HTR-8/SVneo (cell line): ENCODE measurements around the gene PCNT.

Source experiments
- DNase-seq: peaks from one replicate; pipeline ENCODE4 v3.0.0; 2011; ENCODE audit warnings: low spot score, mixed read lengths; ENCODE audit not compliant: insufficient read length
- FAIRE-seq: peaks from 2 replicates; lab custom pipeline; 2011; peaks lifted over from hg19 to GRCh38; lab: Jason Lieb, UNC

PCNT gene

DNA sequence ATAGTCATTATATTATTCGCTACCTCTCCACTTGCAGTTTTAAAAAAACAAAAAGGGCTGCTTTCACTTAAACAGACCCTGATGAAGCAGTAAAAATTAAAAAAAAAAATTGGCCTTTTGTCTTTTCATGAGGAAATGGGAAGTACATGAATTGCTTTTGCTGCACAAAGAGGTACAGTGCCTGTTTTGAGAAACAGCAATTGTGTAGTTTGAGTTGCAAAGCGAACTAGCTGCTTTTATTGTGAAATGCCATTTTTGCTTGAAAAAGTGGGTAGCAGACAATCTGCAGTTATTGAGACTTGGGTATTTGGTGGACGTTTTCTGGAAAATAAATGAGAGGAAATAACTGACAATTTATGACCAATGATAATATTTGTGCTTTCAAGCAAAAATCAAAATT lies 141.7 kb downstream of the PCNT start:
- FAIRE-seq (no peak), DNase-seq (no peak)

DNA sequence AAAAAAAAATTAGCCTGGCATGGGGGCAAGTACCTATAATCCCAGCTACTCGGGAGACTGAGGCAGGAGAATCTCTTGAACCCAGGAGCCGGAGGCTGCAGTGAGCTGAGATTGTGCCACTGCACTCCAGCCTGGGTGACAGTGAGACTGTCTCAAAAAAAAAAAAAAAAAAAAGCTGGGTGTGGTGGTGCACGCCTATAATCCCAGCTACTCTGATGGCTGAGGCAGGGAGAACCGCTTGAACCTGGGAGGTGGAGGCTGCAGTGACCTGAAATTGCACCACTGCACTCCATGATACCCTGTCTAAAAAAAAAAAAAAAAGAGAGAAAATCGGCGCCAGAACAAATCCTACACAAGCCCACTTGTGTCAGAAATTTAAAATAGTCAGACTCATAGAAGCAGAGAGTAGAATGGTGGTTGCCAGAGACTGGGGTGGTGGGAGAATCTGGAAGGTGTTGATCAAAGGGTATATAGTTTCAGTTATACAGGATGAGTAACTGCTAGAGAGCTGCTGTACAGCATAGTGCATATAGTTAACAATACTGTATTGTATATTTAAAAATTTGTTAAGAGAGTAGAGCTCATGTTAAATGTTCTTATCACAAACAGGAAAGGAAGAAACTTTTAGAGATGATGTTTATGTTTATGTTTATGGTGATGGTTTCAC lies 144.3 kb downstream of the PCNT start:
- no peak for FAIRE-seq

DNA sequence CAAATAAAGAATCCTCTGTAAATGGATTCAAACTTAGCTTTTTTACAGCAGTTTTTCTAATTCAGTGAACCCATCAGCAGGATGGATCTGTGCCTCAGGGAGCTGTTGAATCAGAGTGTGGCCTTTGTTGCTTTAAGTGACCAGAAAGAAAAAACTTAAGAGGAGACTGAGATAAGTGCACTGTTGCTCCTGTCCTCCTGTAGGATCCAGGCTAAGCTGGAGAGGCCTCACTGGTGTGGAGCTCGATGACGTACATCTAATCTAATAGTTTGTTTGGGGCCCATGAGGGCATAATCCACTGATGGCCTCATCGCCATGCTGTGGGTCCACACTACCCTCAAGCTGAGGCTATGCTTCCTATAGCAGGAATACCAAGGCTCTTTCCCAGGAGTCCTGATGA lies 145.3 kb downstream of the PCNT start:
- DNase-seq (no peak), FAIRE-seq (no peak)

More for the DNA sequence above, 144.3 kb downstream of the PCNT start:
- DNase-seq, result no peak

DNA sequence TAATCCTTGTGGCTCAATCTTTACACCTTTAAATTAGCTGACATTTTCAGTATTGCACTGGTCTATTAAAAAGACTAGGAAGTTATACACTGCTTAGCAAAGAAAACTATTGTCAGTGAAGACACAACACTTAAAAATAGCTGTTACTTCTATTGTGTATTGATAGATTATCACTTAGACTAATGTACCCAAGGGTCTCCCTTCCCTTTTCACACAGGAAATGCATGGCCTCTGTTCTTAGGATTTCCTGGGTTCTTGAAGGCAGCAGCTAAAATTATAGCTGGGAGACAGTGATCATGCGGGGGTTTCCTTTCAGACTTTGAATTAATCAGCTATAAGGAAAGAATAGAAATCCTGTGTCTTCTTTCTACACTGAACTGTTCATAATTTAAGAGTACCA lies 147.6 kb downstream of the PCNT start:
- FAIRE-seq (no peak), DNase-seq (no peak)

DNA sequence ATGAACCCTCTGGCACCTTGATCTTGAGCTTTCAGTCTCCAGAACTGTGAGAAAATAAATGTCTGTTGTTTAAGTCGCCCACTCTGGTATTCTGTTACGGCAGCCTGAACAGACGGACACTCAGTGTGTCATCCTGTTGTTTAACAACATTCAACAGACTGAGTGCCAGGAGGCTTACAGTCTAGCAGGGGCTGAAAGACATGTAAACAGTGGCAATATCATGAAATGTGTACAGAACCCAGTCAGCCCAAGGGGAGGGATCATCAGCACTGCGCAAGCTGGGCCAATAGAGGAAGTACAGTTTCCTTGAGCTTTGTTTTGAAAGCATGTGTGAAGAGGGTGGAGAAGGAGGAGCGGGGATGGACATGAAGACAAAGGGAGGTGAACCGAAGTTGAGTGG lies 148.3 kb downstream of the PCNT start:
- no peak for DNase-seq
- FAIRE-seq, result peak; percentile 38

DNA sequence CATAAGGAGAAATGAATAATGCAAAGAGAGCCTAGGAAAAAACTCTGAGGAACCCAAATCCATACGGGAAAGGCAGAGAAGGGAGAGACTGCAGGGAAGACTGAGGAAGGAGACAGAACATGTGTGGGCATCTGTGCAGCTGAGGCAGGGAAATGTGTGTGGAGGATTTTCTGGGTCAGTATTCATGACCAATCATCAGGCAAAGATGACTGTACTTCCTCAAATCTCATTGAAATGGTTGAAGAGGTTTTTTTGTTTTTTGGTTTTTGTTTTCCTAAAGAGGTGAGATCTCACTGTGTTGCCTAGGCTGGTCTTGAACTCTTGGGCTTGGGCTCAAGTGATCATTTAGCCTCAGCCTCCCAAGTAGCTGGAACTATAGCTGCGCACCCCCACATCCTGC lies 150.4 kb downstream of the PCNT start:
- FAIRE-seq (no peak), DNase-seq (no peak)

DNA sequence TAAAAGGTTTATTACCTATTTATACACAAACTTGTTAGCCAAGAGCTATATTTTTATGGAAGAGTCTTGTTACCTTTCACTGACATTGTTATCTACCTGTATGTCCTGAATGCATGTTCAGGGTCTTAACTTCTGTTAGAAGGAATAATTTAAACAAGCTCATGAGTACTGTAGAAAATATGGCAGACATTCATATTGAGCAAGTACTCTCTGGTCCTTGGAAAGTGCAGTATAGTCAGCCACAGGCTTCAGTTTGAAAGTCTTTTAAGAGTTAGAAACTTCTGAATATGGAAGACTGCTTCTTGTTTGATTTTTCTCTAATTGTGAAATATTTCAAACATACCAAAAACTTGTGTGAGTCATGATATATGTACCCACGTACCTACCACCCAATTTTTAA lies 151.3 kb downstream of the PCNT start:
- DNase-seq (no peak), FAIRE-seq (no peak)

DNA sequence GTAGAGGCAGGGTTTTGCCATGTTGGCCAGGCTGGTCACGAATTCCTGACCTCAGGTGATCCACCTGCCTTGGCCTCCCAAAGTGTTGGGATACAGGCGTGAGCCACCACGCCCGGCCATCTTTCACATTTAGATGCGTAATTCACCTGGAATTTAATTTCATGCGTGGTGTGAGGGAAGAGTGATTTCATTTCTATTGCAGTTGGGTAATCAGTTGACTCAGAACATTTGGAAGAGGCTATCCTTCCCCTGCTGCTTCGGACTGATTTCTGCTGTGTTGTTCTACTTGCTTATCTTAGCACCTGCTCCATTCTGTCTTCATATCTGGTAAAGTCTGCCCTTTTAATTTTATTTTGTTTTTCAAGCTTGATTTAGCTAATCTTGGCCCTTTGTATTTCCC lies 153.8 kb downstream of the PCNT start:
- DNase-seq (no peak), FAIRE-seq (no peak)

DNA sequence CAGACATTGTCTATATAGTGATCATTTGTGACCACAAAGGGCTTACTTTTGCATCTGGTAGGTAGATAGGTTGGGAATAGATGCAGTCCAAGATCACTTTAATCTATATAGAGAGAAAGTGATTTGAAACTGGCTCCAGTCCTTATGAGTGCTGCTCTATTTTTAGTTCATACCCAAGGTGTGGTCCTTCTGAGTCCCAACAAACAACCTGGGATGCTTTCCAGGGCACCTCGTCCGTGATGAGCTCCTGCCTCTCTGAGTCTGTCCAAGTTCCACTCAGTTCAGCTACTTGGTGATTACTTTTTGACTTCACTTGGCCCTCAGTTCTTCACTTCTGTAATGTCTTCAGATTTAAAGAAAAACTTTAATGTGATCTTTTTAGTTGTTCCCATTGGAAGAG lies 155.0 kb downstream of the PCNT start:
- FAIRE-seq (no peak), DNase-seq (no peak)

DNA sequence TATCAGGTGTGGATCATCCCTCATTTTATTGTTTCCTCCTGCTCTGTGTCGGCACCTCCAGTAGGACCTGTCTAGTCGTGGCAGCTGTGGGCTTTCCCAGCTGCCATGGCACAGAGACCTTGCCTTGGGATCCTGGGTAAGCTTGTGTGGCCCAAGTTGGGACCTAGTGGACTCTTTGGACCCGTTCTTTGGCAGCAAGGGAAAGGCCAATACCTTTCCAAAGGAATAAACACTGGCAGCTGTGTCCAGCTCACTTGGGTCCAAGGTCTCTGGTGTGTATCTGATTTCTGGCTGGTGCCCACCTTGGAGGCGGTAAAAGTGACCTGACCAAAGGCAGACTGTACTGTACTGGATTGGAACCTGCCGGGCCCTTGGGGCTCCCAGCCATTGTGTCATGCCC lies 156.5 kb downstream of the PCNT start:
- DNase-seq (no peak), FAIRE-seq (no peak)

DNA sequence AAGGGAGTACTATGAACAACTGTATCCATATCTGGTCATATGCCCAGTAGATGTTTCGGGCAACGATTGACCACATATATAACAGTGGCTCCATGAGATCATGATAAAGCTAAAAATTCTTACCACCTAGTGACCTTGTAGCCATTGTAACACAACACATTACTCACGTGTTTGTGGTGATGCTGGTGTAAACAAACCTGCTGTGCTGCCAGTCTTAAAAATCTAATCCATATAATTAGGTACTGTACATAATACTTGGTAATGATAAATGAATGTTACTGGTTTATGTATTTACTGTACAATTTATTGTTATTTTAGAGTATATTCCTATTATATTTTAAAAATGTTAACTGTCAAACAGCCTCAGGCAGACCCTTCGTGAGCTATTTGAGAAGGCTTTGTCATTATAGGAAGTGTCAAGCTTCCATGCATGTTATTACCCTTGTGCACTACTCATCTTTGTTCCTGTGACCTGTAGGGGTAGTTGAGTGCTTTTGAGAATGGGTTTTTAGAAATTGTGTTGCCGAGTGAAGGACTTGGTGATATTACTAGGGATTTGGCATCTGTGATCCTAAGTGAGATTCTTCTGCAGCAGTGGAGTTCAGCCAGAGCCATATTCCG lies 158.4 kb downstream of the PCNT start:
- no peak for DNase-seq
- no peak for FAIRE-seq

DNA sequence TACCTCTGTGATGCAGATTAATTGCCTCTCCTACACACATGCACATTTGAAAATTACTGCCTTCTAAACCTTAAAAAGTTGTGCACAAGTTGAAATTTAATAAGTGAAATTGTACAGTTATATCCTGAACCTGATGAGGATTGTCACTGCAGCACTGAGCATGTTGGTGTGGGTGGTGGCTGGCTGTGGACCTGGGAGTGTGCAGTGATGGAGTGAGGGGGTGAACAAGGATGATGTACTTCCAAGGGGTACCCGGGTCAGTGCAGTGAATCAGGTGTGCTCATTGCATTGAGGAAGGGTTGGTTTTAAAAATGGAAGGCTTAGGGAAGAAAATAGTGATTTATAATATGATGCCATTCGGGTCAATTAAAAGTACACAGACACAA lies 158.9 kb downstream of the PCNT start:
- no peak for DNase-seq
- no peak for FAIRE-seq

DNA sequence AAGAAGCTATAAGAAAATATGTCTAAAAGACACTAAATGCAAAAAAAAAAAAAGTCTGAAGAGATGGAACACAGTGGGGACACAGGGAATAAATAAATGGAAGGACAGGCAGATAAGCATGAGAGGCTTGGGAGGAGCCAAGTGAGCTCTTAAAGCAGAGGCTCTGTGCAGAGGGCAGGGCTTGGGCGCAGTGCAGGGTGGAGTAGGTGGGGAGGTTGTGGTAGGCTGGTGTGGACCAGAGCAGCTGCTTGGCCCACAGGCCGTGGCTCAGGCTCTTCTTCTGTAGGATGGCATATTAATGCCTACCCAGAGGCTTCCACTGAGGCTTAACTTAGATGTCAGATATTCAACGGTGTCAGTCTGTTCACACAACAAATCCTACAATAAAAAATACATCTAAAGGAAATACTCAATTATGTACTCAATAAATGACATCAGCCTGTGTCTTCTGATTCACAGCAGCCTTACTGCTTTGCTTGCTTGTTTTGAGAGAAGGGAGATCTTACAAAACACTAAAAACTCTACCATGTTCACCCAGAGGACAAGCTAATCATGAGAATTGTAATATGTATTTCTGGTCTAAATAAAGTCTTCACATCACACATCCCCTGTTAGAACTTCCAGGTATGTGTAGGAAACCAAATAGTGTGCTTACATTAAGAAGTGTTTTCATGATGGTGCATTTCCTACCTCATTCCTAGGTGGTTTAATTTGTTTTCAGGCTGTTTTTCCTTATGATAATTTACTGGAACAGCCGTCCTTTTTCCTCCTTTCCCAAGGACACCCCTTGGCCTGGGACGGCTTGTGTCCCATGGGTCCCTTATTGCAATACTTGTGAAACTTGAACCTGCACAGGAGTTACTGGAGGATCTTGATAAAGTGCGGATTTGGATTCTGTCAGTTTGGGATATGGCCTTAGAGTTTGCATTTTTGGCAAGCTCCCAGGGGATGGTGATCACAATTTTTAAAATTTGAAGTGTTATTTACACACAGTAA lies 159.6 kb downstream of the PCNT start:
- no peak for DNase-seq
- FAIRE-seq, result no peak

DNA sequence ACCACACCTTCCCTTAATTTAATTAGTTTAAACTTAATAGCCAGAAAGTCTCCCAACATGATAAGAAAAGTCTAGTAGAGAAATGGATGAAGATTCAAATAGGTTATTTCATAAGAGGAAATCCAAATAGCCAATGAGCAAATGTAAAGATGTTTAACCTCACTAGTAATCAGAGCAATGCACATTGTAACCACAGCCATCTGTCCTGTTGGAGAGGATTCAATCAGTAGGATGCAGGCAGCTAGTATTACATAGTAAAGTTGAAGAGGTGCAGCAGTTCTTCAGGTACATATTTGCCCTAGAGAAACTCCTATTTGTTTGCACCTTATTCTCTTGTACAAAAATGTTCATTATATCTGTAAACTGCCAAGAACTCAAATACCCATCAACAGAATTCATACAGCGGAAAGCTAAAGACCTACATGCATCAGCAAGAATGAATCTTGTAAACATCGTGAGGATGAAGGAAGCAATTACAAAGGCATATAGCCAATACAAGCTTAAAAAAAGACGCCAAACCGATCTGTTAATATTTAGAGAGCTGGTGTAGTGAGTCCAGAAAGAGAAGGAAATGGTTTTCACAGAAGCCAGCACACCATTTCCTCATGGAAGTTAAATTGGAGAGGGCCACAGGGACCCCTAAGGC lies 162.6 kb downstream of the PCNT start:
- FAIRE-seq, result no peak
- DNase-seq, result no peak

DNA sequence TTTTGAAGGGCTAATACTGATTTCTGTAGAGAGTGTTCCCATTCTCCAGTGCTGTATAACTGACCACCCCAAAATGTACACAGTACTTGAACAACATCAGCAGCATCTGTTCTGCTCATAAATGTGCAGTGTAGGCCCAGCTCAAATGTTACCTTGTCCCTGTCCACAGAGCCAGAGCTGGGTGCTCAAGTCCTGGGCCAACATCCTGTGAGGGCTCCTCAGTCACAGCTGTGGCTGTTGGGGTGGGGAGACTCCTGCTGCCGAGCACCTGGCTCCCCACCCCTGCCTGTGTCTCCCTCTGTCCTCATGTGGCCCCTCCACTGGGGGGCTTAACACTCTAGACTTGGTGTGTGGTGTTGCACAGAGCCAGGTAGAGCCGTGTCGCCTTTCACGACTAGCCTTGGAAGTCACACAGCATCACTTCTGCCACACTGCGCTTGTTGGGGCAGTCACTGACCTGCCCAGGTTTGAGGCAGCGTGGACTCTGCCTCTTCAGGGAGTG lies 165.3 kb downstream of the PCNT start:
- no peak for DNase-seq
- FAIRE-seq, result no peak

DNA sequence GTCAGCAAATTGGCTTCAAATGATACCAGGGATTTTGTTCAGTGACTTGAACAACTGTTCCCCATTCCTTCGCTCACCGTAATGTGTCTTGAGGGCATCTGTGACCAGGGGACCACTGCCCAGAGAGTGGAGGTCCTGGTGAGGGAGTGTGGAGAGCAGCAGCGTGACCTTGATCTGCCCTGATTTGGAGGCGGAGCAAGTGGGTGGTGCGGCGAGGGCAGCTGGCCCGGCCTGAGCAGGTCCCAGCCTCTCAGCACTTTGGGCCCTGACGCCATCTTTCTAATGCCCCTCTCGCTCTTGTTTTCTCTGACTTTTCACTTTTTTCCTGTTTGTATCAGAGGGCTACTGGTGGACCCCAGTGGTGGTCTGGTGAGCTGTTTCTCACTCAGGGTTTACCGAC lies 165.8 kb downstream of the PCNT start:
- FAIRE-seq, result no peak
- no peak for DNase-seq

DNA sequence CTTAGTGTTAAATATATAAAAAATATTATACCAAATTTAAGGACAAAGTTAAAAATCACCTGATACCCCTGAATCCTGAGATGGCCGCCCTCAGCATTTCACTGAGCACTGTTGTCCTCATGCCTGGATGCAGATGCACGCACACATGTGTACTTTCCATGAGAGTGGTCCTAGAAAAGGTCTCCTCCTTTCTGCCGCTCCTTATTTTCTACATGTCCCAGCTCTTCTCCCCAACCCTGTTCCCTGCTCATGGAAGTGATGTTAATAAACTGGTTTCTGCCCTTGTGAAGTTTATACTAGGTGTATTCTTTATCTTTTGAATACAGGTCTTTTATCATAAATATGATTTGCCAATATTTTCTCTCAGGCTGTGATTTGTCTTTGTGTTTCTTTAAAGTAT lies 167.6 kb downstream of the PCNT start:
- FAIRE-seq (no peak), DNase-seq (no peak)

DNA sequence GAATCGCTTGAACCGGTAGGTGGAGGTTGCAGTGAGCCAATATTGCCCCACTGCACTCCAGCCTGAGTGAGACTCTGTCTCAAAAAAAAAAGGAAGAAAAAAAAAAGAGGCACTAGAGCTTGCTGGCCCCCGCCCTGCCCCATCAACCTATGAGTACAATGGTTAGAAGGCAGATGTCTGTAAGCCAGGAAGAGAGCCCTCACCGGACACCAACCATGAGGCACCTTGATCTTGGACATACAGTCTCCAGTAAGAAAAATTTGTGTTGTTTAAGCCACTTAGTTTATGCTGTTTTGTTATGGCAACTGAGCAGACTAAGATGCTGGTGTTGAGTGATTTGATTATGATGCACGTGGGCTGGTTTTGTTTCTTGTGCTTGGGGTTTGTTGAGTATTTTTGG lies 168.9 kb downstream of the PCNT start:
- FAIRE-seq (peak; percentile 38), DNase-seq (no peak)

DNA sequence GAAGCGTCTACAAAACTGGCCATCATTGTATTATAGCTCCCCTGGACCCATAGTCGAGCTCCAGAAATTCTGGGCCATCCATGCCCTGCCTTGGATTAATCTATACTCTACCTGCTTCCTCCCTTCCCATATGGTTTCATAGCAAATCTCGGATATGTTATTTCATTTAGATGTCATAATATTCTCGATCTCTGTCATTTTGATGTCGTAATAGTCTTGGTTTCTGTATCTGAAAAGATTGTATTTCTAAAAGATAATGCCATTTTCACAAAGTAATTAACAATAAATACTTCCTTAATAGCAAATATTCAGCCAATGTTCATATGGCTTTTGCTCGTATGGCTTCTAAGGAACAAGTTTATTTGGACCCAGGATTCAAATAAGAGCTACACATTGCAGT lies 169.9 kb downstream of the PCNT start:
- DNase-seq, result no peak
- FAIRE-seq, result no peak
